Posterior vena cava (tissue), 2 donors: ENCODE measurements around the gene ITGA7. TPM values are rescaled to one million over a fixed set of nuclear protein-coding genes. Genes with fewer than 3 reads are reported as not detected.
A peak's percentile ranks its signal among the peaks of the same experiment; 100 is the strongest.

Experiments
- DNase-seq: peaks from one replicate; pipeline ENCODE4 v3.0.0-alpha.2; 2020; ENCODE audit warnings: low spot score
- intact Hi-C, 2 donors: fragments of 100-400 bp; cut with DNase I; formaldehyde crosslinking; loops; one replicate each; pipeline versions ENCODE4 v1.14.1 to v1.14.2; 2022 to 2023
- long read RNA-seq, 2 donors: library from polyadenylated mRNA; unstranded; transcript quantifications; one replicate each; pipeline ENCODE4 v2.0.0, GENCODE V29; 2020 to 2021
- total RNA-seq, 2 donors: library from RNA; stranded (reverse); fragmentation: NEBNext Ultra II Directional; extraction: Animal tissue kit (Norgen Biotek cat#: 25700); gene quantifications; one replicate each; pipeline ENCODE4 v1.2.1, GENCODE V29; 2021
- donor health status: DM: yes; HTN: yes; CAD: no.
- donor health status: DM: yes; HTN: yes; CAD: no.

ITGA7 gene, protein sequence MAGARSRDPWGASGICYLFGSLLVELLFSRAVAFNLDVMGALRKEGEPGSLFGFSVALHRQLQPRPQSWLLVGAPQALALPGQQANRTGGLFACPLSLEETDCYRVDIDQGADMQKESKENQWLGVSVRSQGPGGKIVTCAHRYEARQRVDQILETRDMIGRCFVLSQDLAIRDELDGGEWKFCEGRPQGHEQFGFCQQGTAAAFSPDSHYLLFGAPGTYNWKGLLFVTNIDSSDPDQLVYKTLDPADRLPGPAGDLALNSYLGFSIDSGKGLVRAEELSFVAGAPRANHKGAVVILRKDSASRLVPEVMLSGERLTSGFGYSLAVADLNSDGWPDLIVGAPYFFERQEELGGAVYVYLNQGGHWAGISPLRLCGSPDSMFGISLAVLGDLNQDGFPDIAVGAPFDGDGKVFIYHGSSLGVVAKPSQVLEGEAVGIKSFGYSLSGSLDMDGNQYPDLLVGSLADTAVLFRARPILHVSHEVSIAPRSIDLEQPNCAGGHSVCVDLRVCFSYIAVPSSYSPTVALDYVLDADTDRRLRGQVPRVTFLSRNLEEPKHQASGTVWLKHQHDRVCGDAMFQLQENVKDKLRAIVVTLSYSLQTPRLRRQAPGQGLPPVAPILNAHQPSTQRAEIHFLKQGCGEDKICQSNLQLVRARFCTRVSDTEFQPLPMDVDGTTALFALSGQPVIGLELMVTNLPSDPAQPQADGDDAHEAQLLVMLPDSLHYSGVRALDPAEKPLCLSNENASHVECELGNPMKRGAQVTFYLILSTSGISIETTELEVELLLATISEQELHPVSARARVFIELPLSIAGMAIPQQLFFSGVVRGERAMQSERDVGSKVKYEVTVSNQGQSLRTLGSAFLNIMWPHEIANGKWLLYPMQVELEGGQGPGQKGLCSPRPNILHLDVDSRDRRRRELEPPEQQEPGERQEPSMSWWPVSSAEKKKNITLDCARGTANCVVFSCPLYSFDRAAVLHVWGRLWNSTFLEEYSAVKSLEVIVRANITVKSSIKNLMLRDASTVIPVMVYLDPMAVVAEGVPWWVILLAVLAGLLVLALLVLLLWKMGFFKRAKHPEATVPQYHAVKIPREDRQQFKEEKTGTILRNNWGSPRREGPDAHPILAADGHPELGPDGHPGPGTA
- 100 to 1,000 TPM; 497 to 570 TPM for total RNA-seq
- long read RNA-seq, donor 1, partial matches to known transcripts, result 173 of 207 reads
- long read RNA-seq, donor 1, other reads (novel, unspliced or antisense), result 31 of 207 reads
- long read RNA-seq, donor 2, partial matches to known transcripts, result 299 of 333 reads
- long read RNA-seq, donor 2, other reads (novel, unspliced or antisense), result 32 of 333 reads

DNA sequence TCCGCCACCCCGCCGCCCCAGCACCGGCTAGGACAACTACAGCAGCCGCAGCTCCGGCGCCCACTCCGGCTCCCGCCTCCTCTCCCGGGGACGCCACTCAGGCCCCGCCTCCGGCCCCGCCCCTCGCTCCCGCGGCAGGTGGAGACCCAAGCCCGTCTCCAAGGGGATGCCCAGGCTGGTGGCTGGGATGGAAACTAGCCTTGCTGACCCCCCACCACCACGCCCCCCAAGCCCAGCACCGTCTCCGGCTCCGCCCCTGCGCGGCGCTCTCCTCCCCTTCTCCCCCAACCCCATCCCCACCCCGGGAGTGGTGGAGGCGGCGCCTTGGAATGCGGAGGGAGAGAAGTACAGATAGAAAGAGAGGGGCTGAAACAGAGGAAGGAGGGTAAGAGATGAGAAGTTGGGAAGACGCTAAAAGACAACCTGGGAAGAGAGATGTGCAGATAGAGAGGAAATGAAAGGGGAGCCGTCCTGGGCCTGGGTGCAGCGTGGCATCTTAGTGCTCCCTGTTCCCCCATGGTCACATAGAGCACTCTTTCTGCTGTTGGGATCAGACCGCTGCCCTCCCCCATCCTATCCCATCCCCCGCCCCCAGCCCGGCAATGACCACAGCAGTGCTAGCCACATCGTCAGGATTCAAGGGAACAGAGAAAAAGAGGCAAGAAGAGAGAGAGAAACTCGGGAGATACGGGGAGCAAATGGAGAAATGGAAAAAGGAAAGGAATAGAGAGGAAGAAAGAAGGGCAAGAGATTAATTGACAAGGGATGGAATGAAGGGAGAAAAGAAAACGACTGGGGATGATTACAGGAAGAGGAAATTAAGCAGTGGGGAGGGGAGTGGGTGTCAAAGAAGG is at the start of gene ITGA7:
Gene ITGA7 (minus strand): TSS at position 64 of the 854 bp plus-strand sequence. CDS start 222 bp downstream, outside the sequence.
- DNase-seq, result peak; percentile 92
- intact Hi-C loops, result loop anchor here in 1 of 2 donors (5.0 kb wide), 1 partner anchor 1446 kb away; no protein-coding TSS in a partner anchor

DNA sequence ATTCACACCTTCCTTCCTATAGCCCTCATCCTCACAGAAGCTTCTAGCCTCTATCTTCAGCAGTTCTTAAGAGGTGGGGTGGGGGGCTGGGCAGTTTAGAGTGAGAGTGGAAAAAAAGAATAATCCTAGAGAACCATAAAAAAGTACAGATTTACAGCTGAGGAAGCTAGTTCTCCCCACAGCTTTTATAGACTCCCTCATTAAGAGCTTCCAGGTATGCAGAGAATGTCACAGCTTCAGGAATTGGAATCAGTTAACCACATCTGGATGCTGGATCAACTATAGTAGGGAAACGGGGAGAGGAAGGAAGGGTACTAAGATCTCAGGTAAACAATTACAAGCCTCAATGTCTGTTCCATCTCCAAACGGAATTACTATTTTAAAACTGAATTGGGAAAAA is 47.5 kb upstream of the ITGA7 start:
- intact Hi-C loops, result loop anchor here in 1 of 2 donors (10.0 kb wide), 1 partner anchor 270 kb away; the partner anchor contains the start of gene IKZF4
- no peak for DNase-seq

DNA sequence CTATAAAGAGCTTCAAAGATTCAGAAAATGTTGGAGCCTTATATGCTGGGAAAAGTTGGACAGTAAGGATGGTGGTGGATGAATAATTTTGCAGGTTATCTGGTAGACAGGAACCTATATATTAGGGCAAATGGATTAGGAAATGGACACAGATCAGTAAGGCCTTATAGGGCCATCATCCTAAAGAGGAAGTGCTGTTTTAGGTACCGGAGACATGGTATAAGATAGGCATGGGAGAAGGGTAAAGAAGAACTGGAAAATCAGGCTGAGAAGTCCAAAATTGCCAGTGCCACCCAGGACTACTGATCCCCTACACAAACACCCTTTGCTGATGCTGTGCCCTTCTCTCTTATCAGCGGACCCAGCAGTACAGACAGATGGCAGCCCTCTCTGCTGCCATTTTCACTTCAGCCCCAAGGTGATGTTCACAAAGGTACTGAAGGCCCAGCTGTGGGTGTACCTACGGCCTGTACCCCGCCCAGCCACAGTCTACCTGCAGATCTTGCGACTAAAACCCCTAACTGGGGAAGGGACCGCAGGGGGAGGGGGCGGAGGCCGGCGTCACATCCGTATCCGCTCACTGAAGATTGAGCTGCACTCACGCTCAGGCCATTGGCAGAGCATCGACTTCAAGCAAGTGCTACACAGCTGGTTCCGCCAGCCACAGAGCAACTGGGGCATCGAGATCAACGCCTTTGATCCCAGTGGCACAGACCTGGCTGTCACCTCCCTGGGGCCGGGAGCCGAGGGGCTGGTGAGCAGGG is 40.7 kb upstream of the ITGA7 start:
- intact Hi-C loops, result loop anchor here in 1 of 2 donors (5.0 kb wide), 1 partner anchor 59 kb away; no protein-coding TSS in a partner anchor
- DNase-seq, result no peak

DNA sequence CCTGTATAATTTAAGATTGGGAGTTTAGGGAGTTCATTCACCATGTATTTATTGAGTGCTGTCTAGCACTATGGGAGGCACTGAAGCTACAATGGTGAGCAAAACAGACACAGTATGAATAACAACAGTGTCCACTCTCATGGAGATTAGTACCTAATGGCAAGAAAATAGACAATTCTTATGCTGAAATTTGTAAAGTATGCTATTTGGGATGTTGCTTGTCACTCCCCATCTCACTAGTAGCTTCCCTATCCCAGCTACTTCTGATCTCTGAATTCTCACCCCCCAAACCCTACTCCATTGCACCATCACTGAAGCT is 39.2 kb upstream of the ITGA7 start:
- DNase-seq, result no peak
- intact Hi-C loops, result loop anchor here in 1 of 2 donors (5.0 kb wide), 1 partner anchor 60 kb away; no protein-coding TSS in a partner anchor

DNA sequence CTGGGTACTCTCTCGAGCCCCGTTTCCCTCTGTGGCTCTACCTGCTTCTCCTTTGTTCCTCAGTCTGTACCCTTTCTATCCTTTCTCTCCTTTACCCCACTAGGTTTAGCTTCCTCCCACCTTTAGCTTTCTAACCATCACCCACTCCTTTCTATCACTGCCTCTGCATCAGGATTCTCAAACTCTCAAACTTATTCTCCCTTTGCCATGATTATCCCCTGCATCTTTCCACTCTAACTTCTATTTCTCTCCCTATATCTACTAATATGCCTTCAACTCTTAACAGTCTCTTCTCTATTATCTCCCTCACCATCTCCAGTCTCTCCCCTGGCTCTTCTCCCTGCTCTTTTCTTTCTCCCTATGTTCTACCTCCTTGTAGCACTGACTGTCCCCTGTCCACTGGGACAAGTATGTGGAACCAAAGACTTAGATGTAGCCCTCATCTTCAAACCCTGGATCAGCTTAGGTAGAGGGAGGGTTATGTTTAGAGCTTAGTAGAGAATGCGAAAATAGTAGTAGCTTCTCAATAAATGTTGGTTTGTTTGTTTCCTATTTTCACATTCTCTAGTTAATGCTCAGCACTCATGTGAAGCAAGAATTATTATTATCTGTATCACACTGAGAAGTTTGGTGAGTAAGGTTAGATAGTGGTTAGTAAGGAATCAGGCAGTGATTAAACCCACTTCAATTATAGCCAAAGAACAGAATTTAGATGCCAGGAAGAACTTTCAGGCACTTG is 38.6 kb upstream of the ITGA7 start:
- no peak for DNase-seq
- intact Hi-C loops, result loop anchor here in 1 of 2 donors (5.0 kb wide), 1 partner anchor 61 kb away; no protein-coding TSS in a partner anchor

DNA sequence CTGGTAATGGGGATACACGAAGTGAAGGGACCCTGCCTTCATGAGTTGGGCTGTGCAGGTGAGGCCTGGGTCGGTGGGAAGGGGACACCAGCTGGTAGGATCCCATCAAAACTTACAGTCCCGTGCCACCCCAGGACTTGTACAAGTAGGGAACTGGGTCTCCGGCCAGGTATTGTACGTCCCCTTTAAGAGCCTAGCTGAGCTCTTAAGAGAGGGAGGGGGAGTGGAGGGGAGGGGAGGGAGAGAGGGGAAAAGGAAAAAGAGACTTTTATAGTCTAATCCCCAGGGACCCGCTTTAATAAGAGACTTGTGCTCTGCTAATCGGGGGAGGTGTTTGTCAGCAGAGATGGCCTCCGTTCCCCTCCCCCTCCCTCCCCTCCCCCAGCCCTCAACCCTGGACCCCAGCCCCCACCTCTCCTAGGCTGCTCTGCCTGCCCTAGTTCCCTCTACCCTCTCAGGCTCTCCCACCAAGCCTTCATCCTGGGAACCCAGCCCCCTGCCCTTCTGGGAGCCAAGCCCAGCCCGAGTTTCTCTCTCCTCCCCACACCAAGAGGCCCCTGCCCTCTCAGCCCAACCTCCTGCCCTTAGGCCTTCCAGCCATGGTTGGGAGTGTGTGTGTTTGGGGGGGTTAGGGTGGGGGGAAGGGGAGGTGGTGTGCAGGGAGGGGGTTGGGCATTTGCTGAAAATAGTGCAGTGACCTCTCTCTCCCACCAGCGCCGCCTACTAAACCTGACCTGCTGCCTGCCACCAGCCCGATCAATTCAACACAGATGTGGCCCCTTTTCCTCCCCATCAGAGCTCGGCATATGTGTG is 37.9 kb upstream of the ITGA7 start:
- intact Hi-C loops, result loop anchor here in 1 of 2 donors (5.0 kb wide), 1 partner anchor 62 kb away; no protein-coding TSS in a partner anchor
- DNase-seq, result peak; percentile 60

DNA sequence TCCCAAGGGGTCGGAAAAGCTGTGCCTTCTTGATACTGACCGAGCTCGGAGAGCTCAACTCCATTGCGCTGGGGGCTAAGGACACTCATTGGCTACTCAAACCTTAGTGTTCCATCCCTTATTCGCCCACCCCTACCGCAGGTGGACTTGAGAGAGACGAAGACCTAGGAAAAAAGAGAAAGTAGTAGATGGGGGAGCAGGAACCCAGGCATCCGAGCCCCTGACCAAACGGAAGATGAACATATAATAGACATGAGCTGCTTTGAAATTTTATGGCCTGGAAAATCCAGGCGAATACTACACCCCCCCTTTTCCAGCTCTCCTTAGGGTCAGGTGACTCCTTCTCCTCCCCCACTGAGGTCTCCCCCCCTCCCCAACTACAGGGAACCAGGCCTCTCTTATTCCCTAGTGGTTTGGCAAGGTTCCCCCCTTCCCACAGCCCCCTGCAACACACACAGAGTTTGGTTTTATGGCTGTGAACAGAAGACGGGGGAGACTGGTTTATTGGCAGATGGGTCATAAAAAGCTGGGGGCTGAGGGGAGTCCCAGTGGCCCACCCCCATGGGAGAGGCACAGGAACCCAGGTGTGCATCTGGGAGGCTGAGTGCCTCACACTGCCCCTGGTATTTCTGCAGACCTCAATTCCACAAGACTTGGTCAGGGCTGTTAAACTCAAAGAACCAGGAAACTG is 36.8 kb upstream of the ITGA7 start:
- DNase-seq, result peak; percentile 28
- intact Hi-C loops, result loop anchor here (5.0 kb wide), 3 partner anchors 63 to 193 kb away; partner anchors contain the start of gene DGKA (in 1 of the 2)

DNA sequence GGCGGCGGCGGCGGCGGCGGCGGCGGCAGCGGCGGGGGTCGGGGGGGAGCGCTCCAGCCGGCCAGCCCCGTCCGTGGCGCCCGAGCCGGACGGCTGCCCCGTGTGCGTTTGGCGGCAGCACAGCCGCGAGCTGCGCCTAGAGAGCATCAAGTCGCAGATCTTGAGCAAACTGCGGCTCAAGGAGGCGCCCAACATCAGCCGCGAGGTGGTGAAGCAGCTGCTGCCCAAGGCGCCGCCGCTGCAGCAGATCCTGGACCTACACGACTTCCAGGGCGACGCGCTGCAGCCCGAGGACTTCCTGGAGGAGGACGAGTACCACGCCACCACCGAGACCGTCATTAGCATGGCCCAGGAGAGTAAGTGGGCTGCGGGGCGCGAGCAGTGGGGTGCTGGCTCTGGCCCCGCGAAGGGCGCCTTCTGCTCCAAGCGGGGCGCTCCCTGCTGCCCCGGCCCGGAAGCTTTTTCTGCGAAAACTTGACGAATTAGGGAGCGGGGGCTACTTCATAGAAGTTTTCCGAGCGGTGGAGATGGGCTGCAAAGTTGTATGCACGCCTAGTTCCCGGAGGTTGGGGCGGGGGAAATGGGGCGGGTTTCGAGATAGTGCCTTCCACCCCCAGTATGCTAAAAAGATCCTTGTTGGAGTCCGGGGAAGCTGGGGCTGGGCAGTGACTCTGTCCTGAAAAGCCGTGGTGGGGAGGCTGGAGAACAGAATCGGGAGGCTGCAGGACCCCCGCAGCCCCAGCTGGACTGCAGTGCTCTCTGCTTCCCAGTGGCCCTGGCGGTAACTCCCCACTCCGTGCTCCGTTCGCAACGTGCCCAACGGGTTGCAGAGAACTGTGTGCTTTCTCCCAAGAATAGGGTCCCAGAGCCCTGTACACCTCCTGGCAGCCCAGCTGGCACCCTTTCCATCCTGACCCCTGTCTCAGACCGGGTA is 36.0 kb upstream of the ITGA7 start:
- DNase-seq, result peak; percentile 87
- intact Hi-C loops, result loop anchor here (5.0 kb wide), 2 partner anchors 189 to 194 kb away; partner anchors contain the start of gene DGKA (in 1 of the 2)

DNA sequence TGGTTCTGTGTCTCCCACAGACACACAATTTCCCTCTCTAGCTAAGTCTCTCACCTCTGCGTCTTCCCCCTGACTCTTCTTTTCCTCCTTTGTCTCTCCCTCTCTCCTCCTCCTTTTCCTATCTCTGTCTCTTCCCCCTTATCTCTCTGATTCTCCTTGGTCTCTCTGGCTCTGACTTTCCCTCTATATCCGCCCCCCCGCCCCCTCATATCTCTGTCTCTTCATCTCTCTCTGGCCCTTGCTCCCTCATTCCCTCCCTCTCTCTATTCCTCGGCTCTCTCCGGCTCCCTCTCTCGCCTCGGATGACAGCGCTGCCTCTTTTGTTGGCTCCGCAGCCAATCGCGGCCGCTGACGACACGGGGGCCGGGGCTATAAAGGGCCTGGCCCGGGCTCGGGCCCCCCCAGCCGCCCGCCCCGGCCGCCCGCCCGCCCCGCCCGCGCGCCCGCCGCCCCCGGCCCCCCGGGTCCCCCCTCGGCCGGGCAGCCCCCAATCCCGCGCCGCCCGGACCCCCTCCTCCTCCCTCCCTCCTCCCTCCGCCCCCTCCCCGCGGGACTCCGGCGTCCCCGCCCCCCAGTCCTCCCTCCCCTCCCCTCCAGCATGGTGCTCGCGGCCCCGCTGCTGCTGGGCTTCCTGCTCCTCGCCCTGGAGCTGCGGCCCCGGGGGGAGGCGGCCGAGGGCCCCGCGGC is 35.2 kb upstream of the ITGA7 start, which contains the start of gene GDF11:
Gene GDF11 (plus strand): TSS at position 404 of the 687 bp plus-strand sequence. CDS start 195 bp downstream, at position 599.
- DNase-seq, result peak; percentile 92
- intact Hi-C loops, result loop anchor here (5.0 kb wide), 2 partner anchors 189 to 194 kb away; partner anchors contain the start of gene DGKA (in 1 of the 2)

DNA sequence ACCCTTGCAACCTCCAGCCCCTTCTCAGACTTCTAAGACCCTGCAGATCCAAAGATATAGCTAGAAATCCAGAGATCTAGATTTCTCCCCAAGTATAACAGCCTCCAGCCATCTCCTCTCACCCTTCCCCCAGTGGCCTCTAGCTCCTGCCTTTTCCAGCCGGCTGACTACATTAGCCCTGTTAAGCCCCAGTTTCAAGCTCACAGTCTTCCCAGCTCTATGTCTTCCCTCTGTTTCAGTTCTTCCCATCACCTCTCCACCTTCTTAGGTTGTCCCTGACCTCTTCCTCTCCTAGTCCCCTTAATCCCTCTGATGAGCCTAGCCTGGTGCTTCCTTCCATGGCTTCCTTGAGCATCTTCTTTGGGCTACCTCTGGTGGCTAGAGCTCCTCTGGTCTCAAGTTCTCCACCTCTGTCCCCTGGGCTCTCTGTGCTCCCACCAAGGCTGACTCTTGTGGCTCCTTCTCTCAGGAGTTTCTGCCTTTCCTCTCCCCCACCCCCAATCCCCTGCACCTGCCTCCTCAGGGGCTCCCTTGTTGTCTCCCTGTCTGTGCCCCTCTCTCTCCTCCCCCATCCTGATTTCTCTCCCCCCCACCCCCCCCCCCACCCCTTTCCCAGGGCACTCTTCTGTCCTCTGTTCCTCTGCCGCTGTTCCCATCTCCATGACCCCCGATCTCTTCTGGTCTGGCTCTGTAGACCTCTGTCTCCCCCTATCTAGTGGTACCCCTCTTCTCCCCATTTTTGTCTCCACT is 34.4 kb upstream of the ITGA7 start:
- no peak for DNase-seq

DNA sequence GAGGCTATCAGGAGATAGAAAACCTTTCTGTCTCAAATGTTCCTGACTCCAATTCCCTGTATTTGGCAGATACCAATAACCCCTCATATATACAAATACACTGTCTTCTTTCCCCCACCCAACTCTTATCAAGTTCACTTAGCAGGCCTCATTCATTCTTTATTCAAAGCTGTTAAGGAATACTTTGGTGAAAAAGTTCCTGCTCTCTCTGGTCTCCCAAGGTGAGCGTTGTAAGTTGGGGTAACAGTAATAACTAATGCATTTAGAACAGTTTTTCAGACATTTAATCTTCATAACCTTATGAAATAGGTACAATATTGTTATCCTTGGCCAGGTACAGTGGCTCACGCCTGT is 31.3 kb upstream of the ITGA7 start:
- intact Hi-C loops, result no loop called here
- no peak for DNase-seq

More for the DNA sequence above, 34.4 kb upstream of the ITGA7 start:
- intact Hi-C loops, result loop anchor here (5.0 kb wide), 2 partner anchors 190 to 195 kb away; partner anchors contain the start of gene DGKA (in 1 of the 2)
